WTC11 (cell line): ENCODE measurements around the gene SORCS1. TPM values are rescaled to one million over a fixed set of nuclear protein-coding genes. Genes with fewer than 3 reads are reported as not detected.

Source experiments
- ATAC-seq: fragments of 200-7000 bp; cut with Tn5 transposase; 2 replicates; pipeline ENCODE4 v1.10.0; 2021; ENCODE audit warnings: mild to moderate bottlenecking, moderate library complexity
- CTCF ChIA-PET: fragments of 300-600 bp; sonication (Branson Sonifier 250); formaldehyde crosslinking; loops from one replicate; lab custom pipeline; 2021; ENCODE audit warnings: antibody characterized with exemption; lab: Charles Lee
- POLR2A ChIA-PET: fragments of 350-600 bp; sonication (Branson Sonifier 250); formaldehyde crosslinking; loops from one replicate; lab custom pipeline; 2021; ENCODE audit warnings: antibody characterized with exemption; lab: Charles Lee
- DNase-seq: peaks from one replicate; pipeline ENCODE4 v3.0.0; 2021; ENCODE audit warnings: low spot score
- H3K27ac Mint-ChIP-seq: 2 replicates; pipeline ENCODE4 v1.8.0; 2021; ENCODE audit warnings: mixed read lengths
- H3K27me3 Mint-ChIP-seq: 2 replicates; pipeline ENCODE4 v1.8.0; 2021; ENCODE audit warnings: low read depth, mild to moderate bottlenecking, moderate library complexity, mixed read lengths
- H3K36me3 Mint-ChIP-seq: 2 replicates; pipeline ENCODE4 v1.8.0; 2021; ENCODE audit warnings: mixed read lengths
- H3K4me1 Mint-ChIP-seq: 2 replicates; pipeline ENCODE4 v1.8.0; 2022; ENCODE audit warnings: mixed read lengths
- H3K4me3 Mint-ChIP-seq: 2 replicates; pipeline ENCODE4 v1.8.0; 2021; ENCODE audit warnings: mild to moderate bottlenecking, moderate library complexity, mixed read lengths
- H3K9me3 Mint-ChIP-seq: 2 replicates; pipeline ENCODE4 v1.8.0; 2021; ENCODE audit warnings: mixed read lengths
- ETV6 ChIP-seq: sonication (generic); formaldehyde crosslinking; IDR thresholded peaks from 2 replicates; pipeline ENCODE4 v1.8.1; 2022; ENCODE audit warnings: mild to moderate bottlenecking, missing genetic modification reagents
- GRHL2 ChIP-seq: fragments of 250-450 bp; sonication (Bioruptor Pico); IDR thresholded peaks from 2 replicates; pipeline ENCODE4 v1.8.0; 2022; ENCODE audit warnings: mild to moderate bottlenecking, moderate library complexity; ENCODE audit not compliant: insufficient replicate concordance, severe bottlenecking
- HMGA2 ChIP-seq: fragments of 250-450 bp; sonication (Bioruptor Pico); IDR thresholded peaks from 2 replicates; pipeline ENCODE4 v1.4.0; 2021; ENCODE audit warnings: mild to moderate bottlenecking, moderate library complexity
- IRF2 ChIP-seq: sonication (generic); formaldehyde crosslinking; IDR thresholded peaks from 2 replicates; pipeline ENCODE4 v1.8.0; 2022; ENCODE audit warnings: low read depth, missing genetic modification reagents, borderline replicate concordance
- MXD4 ChIP-seq: fragments of 250-450 bp; sonication (Bioruptor Pico); IDR thresholded peaks from 2 replicates; pipeline ENCODE4 v1.8.0; 2021; ENCODE audit warnings: mild to moderate bottlenecking, moderate library complexity, borderline replicate concordance
- NR3C1 ChIP-seq: sonication (generic); formaldehyde crosslinking; conservative IDR thresholded peaks from 2 replicates; pipeline ENCODE4 v1.8.1; 2023; ENCODE audit warnings: low read depth, mild to moderate bottlenecking, missing genetic modification reagents
- RELA ChIP-seq: sonication (generic); formaldehyde crosslinking; IDR thresholded peaks from 2 replicates; pipeline ENCODE4 v1.8.1; 2022; ENCODE audit warnings: missing genetic modification reagents, mild to moderate bottlenecking, borderline replicate concordance
- TEAD1 ChIP-seq: sonication (generic); formaldehyde crosslinking; IDR thresholded peaks from 2 replicates; pipeline ENCODE4 v1.8.0; 2022; ENCODE audit warnings: mild to moderate bottlenecking, missing genetic modification reagents
- ZNF317 ChIP-seq: sonication (generic); formaldehyde crosslinking; IDR thresholded peaks from 2 replicates; pipeline ENCODE4 v1.8.1; 2023; ENCODE audit warnings: low read depth, mild to moderate bottlenecking, moderate library complexity, missing genetic modification reagents, borderline replicate concordance
- ZNF671 ChIP-seq: fragments of 250-450 bp; sonication (Bioruptor Pico); IDR thresholded peaks from 2 replicates; pipeline ENCODE4 v1.8.0; 2021; ENCODE audit warnings: mild to moderate bottlenecking
- total RNA-seq: library from RNA; stranded (reverse); gene quantifications from 3 replicates; pipeline ENCODE4 v1.2.3, GENCODE V29; 2021
- TF ChIP-seq, protein P1 (sequence below): sonication (generic); formaldehyde crosslinking; IDR thresholded peaks from 2 replicates; pipeline ENCODE4 v1.8.1; 2022; ENCODE audit warnings: low read depth, mild to moderate bottlenecking, moderate library complexity, missing genetic modification reagents, borderline replicate concordance
- TF ChIP-seq, protein P2 (sequence below): fragments of 250-450 bp; sonication (Bioruptor Pico); IDR thresholded peaks from 2 replicates; pipeline ENCODE4 v1.8.0; 2021; ENCODE audit warnings: mild to moderate bottlenecking
- TF ChIP-seq, protein P3 (sequence below): sonication (generic); formaldehyde crosslinking; IDR thresholded peaks from 2 replicates; pipeline ENCODE4 v1.8.1; 2023; ENCODE audit warnings: mild to moderate bottlenecking, missing genetic modification reagents
- TF ChIP-seq, protein P4 (sequence below): fragments of 250-450 bp; sonication (Bioruptor Pico); IDR thresholded peaks from 2 replicates; pipeline ENCODE4 v1.9.0; 2021; ENCODE audit warnings: moderate library complexity, mild to moderate bottlenecking, inconsistent platforms, borderline replicate concordance
- TF ChIP-seq, protein P5 (sequence below): sonication (generic); formaldehyde crosslinking; IDR thresholded peaks from 2 replicates; pipeline ENCODE4 v1.8.1; 2022; ENCODE audit warnings: low read depth, missing genetic modification reagents, borderline replicate concordance
- TF ChIP-seq, protein P6 (sequence below): sonication (generic); formaldehyde crosslinking; IDR thresholded peaks from 2 replicates; pipeline ENCODE4 v1.8.1; 2022; ENCODE audit warnings: mild to moderate bottlenecking, missing genetic modification reagents, moderate library complexity, borderline replicate concordance

Gene SORCS1
- total RNA-seq, 1 experiment from 2014 or later: 3.3 TPM

DNA sequence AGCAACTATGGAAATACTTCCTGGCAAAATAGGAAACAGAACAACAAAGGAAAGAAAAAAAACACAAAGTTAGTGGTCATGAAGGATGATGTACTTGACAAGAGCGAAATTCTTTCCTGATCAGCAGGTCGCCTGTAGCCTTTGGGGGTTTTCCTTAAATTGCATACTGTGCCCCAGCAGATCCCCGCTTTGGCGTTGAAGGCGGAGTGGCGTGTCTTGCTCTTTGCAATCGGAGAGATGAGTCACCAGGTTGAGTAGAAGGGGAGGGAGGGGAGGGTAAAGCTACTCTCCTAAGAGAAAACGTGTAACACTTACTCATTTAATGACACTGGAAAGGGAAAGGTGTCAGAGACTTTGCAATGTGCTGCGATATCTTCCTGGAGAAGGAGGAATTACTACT lies 587.2 kb downstream of the SORCS1 start (continued):
- TF ChIP-seq, protein P1, sequence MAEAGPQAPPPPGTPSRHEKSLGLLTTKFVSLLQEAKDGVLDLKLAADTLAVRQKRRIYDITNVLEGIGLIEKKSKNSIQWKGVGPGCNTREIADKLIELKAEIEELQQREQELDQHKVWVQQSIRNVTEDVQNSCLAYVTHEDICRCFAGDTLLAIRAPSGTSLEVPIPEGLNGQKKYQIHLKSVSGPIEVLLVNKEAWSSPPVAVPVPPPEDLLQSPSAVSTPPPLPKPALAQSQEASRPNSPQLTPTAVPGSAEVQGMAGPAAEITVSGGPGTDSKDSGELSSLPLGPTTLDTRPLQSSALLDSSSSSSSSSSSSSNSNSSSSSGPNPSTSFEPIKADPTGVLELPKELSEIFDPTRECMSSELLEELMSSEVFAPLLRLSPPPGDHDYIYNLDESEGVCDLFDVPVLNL (CRISPR knock-in tag): no peak
- TF ChIP-seq IRF2 (no peak), ZNF671 (CRISPR knock-in tag) (no peak), TEAD1 (CRISPR knock-in tag) (no peak)
- TF ChIP-seq, protein P2, sequence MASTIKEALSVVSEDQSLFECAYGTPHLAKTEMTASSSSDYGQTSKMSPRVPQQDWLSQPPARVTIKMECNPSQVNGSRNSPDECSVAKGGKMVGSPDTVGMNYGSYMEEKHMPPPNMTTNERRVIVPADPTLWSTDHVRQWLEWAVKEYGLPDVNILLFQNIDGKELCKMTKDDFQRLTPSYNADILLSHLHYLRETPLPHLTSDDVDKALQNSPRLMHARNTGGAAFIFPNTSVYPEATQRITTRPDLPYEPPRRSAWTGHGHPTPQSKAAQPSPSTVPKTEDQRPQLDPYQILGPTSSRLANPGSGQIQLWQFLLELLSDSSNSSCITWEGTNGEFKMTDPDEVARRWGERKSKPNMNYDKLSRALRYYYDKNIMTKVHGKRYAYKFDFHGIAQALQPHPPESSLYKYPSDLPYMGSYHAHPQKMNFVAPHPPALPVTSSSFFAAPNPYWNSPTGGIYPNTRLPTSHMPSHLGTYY (CRISPR knock-in tag): no peak

DNA sequence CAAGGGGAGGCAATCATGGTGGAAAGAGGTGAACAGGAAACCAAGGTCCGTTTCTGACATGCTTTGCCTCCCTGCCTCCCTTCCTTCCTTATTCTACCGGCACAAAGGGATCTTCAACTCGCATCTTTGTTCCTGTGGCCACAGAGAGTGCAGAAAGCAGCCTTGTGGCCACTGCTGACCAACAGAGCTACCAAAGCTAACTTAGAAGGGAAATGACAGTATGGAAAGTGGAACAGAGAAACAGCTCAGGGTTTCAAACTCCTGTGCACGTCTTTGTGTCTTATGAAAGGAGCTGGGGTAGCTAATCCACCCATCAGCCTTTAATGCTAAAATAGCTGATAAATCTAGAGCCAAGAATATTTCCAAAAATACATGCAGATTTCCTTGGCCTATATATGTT lies 588.0 kb downstream of the SORCS1 start:
- TF ChIP-seq GRHL2 (CRISPR knock-in tag): no peak
- TF ChIP-seq, protein P2 (CRISPR knock-in tag): no peak
- no peaks in the 10 kb centered on the region for H3K9me3 Mint-ChIP-seq
- ATAC-seq (no peak), DNase-seq (no peak)
- peaks cover 29% of the 10 kb centered on the region for H3K4me1 Mint-ChIP-seq
- no peaks in the 10 kb centered on the region for H3K27me3 Mint-ChIP-seq
- H3K27ac Mint-ChIP-seq: no peak overlapping the region
- H3K36me3 Mint-ChIP-seq: no peaks in the 10 kb centered on the region
- no peak overlapping the region for H3K4me3 Mint-ChIP-seq
- CTCF ChIA-PET: interaction anchor here (0.5 to 2.0 kb wide), 3 partner anchors 9 to 1963 kb away, joined by 4 to 7 read pairs (median 4); no protein-coding TSS in a partner anchor
- POLR2A ChIA-PET: no interaction called here

DNA sequence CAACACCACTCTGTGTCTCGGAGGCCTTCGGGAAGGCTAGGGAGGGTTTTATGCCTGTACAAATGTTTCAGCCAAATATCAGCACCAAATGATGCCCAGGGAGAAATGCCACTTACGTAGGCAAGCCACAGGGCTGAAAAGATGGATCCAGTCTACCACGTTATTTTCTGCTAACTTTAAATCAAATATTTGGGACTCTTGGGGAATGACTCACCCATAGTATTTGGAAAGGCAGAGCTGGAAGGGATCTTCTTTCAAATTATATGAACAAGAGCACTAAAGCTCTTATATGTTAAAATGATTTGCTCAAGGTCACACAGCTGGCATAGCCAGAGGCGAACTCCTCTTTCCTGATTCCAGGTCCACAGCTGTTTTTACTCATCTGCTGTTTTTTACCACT lies 591.4 kb downstream of the SORCS1 start:
- no peak overlapping the region for H3K27ac Mint-ChIP-seq
- ChIA-PET CTCF (interaction anchor here (1.9 kb wide), 1 partner anchor 174 kb away, joined by 5 read pairs; no protein-coding TSS in a partner anchor), POLR2A (no interaction called here)
- H3K9me3 Mint-ChIP-seq: no peaks in the 10 kb centered on the region
- no peaks in the 10 kb centered on the region for H3K36me3 Mint-ChIP-seq
- DNase-seq (no peak), ATAC-seq (no peak)
- H3K4me1 Mint-ChIP-seq: peaks cover 29% of the 10 kb centered on the region
- H3K4me3 Mint-ChIP-seq: no peak overlapping the region
- H3K27me3 Mint-ChIP-seq: no peaks in the 10 kb centered on the region
- TF ChIP-seq TEAD1 (CRISPR knock-in tag) (no peak), MXD4 (CRISPR knock-in tag) (no peak), IRF2 (no peak)
- TF ChIP-seq, protein P3, sequence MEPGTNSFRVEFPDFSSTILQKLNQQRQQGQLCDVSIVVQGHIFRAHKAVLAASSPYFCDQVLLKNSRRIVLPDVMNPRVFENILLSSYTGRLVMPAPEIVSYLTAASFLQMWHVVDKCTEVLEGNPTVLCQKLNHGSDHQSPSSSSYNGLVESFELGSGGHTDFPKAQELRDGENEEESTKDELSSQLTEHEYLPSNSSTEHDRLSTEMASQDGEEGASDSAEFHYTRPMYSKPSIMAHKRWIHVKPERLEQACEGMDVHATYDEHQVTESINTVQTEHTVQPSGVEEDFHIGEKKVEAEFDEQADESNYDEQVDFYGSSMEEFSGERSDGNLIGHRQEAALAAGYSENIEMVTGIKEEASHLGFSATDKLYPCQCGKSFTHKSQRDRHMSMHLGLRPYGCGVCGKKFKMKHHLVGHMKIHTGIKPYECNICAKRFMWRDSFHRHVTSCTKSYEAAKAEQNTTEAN (CRISPR knock-in tag): no peak
- TF ChIP-seq, protein P4, sequence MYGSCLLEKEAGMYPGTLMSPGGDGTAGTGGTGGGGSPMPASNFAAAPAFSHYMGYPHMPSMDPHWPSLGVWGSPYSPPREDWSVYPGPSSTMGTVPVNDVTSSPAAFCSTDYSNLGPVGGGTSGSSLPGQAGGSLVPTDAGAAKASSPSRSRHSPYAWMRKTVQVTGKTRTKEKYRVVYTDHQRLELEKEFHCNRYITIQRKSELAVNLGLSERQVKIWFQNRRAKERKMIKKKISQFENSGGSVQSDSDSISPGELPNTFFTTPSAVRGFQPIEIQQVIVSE (CRISPR knock-in tag): no peak
- TF ChIP-seq, all 79 proteins: peak for 0

DNA sequence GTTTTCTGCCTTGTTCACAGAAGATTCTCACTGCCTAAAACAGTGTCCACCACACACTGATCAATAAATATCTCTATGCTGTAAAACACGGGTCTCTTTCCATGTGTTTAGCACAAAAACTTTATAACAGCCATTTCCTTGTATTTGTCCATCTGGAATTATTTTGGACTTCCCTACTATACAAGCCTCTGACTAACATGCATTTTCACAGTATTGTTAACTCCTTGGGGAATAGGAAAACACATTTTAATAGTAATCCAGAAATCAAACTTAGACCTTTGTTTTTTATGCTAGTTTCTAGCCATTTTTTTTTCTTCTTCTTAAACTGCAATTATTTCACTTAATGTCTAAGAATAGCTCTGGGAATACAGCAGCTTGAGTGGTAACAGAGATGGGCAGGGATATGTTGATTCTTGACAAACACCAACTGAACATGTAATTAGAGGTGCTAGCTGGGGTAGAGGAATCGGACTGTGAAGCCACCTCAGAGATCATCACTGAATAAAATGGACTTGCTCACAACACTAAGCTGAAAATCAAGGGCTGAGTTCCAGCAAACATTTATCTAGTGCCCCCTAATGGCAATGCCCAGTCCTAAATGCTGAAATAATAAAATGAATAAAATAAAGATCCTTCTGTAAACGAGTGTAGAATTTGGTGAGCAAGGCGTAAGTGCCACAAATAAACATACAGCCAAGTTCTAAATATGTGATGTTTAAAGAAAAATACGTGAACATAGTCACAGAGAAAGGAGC lies 593.1 kb downstream of the SORCS1 start:
- H3K36me3 Mint-ChIP-seq: no peaks in the 10 kb centered on the region
- POLR2A ChIA-PET: no interaction called here
- H3K9me3 Mint-ChIP-seq: no peaks in the 10 kb centered on the region
- H3K4me3 Mint-ChIP-seq: no peak overlapping the region
- peaks cover 13% of the 10 kb centered on the region for H3K4me1 Mint-ChIP-seq
- H3K27me3 Mint-ChIP-seq: no peaks in the 10 kb centered on the region
- ATAC-seq (peak; percentile 65; the same call in 1 of the 2 replicates), DNase-seq (no peak)
- H3K27ac Mint-ChIP-seq: no peak overlapping the region
- CTCF ChIA-PET: interaction anchor here (0.6 to 1.9 kb wide), 11 partner anchors 11 to 177 kb away, joined by 3 to 7 read pairs (median 5); no protein-coding TSS in a partner anchor
- no peak for TF ChIP-seq ETV6 (CRISPR knock-in tag)
- TF ChIP-seq, protein P5, sequence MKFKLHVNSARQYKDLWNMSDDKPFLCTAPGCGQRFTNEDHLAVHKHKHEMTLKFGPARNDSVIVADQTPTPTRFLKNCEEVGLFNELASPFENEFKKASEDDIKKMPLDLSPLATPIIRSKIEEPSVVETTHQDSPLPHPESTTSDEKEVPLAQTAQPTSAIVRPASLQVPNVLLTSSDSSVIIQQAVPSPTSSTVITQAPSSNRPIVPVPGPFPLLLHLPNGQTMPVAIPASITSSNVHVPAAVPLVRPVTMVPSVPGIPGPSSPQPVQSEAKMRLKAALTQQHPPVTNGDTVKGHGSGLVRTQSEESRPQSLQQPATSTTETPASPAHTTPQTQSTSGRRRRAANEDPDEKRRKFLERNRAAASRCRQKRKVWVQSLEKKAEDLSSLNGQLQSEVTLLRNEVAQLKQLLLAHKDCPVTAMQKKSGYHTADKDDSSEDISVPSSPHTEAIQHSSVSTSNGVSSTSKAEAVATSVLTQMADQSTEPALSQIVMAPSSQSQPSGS (CRISPR knock-in tag): no peak
- TF ChIP-seq HMGA2: no peak
- no peak for TF ChIP-seq RELA (CRISPR knock-in tag)
- TF ChIP-seq, protein P4 (CRISPR knock-in tag): no peak
- TF ChIP-seq, protein P6, sequence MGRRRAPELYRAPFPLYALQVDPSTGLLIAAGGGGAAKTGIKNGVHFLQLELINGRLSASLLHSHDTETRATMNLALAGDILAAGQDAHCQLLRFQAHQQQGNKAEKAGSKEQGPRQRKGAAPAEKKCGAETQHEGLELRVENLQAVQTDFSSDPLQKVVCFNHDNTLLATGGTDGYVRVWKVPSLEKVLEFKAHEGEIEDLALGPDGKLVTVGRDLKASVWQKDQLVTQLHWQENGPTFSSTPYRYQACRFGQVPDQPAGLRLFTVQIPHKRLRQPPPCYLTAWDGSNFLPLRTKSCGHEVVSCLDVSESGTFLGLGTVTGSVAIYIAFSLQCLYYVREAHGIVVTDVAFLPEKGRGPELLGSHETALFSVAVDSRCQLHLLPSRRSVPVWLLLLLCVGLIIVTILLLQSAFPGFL: no peak
- no peak for TF ChIP-seq NR3C1 (CRISPR knock-in tag)
- no peak for TF ChIP-seq ZNF317 (CRISPR knock-in tag)
